HepG2 (cell line): Measurements from ENCODE around the gene KTN1. TPM values are rescaled to one million over a fixed set of nuclear protein-coding genes. Genes with fewer than 3 reads are reported as not detected.

Source experiments
- ATAC-seq: fragments of 200-7000 bp; cut with Tn5 transposase; 3 replicates; pipeline ENCODE4 v1.9.1; 2020; ENCODE audit warnings: mild to moderate bottlenecking, moderate library complexity
- BruUV-seq: library from RNA; stranded (reverse); fragments of 400-500 nt; replicated peaks from 2 replicates; lab custom pipeline; 2021; lab: Mats Ljungman, UMichigan
- CTCF ChIA-PET: fragments of 300-600 bp; formaldehyde crosslinking; extraction: SDS; loops from one replicate; lab custom pipeline; 2021; ENCODE audit warnings: low total read pairs, inconsistent platforms, low intra/inter-chr PET ratio; lab: Yijun Ruan, JAX
- POLR2A ChIA-PET: fragments of 350-600 bp; sonication (Branson Sonifier 250); formaldehyde crosslinking; loops from one replicate; lab custom pipeline; 2020; ENCODE audit warnings: antibody characterized with exemption, inconsistent platforms; lab: Yijun Ruan, JAX
- DNase-seq: peaks from one replicate; pipeline ENCODE4 v3.0.0-alpha.2; 2015; ENCODE audit warnings: low spot score
- FAIRE-seq: peaks from 3 replicates; lab custom pipeline; 2011; peaks lifted over from hg19 to GRCh38; lab: Jason Lieb, UNC
- H2AFZ ChIP-seq: one replicate; pipeline ENCODE4 v1.6.1; 2011; ENCODE audit warnings: low read length, inconsistent platforms
- H3K27ac ChIP-seq: fragments of 300-600 bp; 3 replicates; pipeline ENCODE4 v1.8.0; 2011; ENCODE audit warnings: mixed run types, mild to moderate bottlenecking, mixed read lengths, low read length, inconsistent platforms; ENCODE audit not compliant: insufficient read depth; ENCODE audit errors: extremely low read length
- H3K27me3 ChIP-seq, 2 experiments: fragments of 200-600 bp in 1 of 2; 2 replicates in 1 of 2; 3 replicates in 1 of 2; pipeline versions ENCODE4 v1.6.0 to v1.8.0; 2011; ENCODE audit warnings: low read length in 2 of 2, mild to moderate bottlenecking in 2 of 2, moderate library complexity in 2 of 2, inconsistent platforms in 1 of 2; ENCODE audit not compliant: insufficient read depth in 2 of 2, control insufficient read depth in 1 of 2
- H3K36me3 ChIP-seq, 2 experiments: fragments of 200-600 bp in 1 of 2; replicated peaks in 1 of 2; 2 replicates in 1 of 2; 3 replicates in 1 of 2; pipeline versions ENCODE4 v1.5.1 to v1.8.0; 2011; ENCODE audit warnings: low read length in 2 of 2, inconsistent platforms in 1 of 2; ENCODE audit not compliant: insufficient read depth in 2 of 2, control insufficient read depth in 1 of 2
- H3K4me1 ChIP-seq: 2 replicates; pipeline ENCODE4 v1.5.1; 2012; ENCODE audit warnings: low read length, inconsistent platforms; ENCODE audit not compliant: insufficient read depth
- H3K4me2 ChIP-seq: 2 replicates; pipeline ENCODE4 v1.6.0; 2011; ENCODE audit warnings: low read depth, low read length, inconsistent platforms
- H3K4me3 ChIP-seq, 3 experiments: fragments of 200-600 bp in 1 of 3; sonication (generic), shearing (Covaris generic) in 1 of 3; replicated peaks in 1 of 3; 2 replicates each; pipeline ENCODE4 v1.5.1; 2011 to 2016; ENCODE audit warnings: low read length in 3 of 3, inconsistent platforms in 2 of 3, low read depth in 2 of 3, mild to moderate bottlenecking in 2 of 3, control low read depth in 1 of 3, mixed read lengths in 1 of 3; ENCODE audit not compliant: insufficient read depth in 1 of 3
- H3K79me2 ChIP-seq: one replicate; pipeline ENCODE4 v1.6.1; 2011; ENCODE audit warnings: low read length, inconsistent platforms; ENCODE audit not compliant: insufficient read depth
- H3K9ac ChIP-seq: 2 replicates; pipeline ENCODE4 v1.6.0; 2011; ENCODE audit warnings: mild to moderate bottlenecking, low read depth, low read length, inconsistent platforms; ENCODE audit not compliant: insufficient read depth
- H3K9me3 ChIP-seq: 2 replicates; pipeline ENCODE4 v1.5.1; 2012; ENCODE audit warnings: mild to moderate bottlenecking, low read length
- H4K20me1 ChIP-seq: 2 replicates; pipeline ENCODE4 v1.6.0; 2011; ENCODE audit warnings: inconsistent platforms, mild to moderate bottlenecking, low read length, moderate library complexity; ENCODE audit not compliant: insufficient read depth
- EP300 ChIP-seq, 3 experiments: sonication (generic) in 1 of 3; formaldehyde crosslinking in 1 of 3; IDR thresholded peaks; 2 replicates each; pipeline versions ENCODE4 v1.5.1 to v1.6.1; 2011 to 2020; ENCODE audit warnings: low read depth in 2 of 3, low read length in 2 of 3, borderline replicate concordance in 1 of 3, improper control_type of control experiment in 1 of 3, mild to moderate bottlenecking in 1 of 3, missing genetic modification reagents in 1 of 3, moderate library complexity in 1 of 3
- HES4 ChIP-seq: sonication (generic); formaldehyde crosslinking; IDR thresholded peaks from 2 replicates; pipeline ENCODE4 v1.9.0; 2021; ENCODE audit warnings: mild to moderate bottlenecking, missing genetic modification reagents, borderline replicate concordance
- IKZF4 ChIP-seq: sonication (generic); formaldehyde crosslinking; IDR thresholded peaks from 2 replicates; pipeline ENCODE4 v1.5.1; 2020; ENCODE audit warnings: borderline replicate concordance, mild to moderate bottlenecking, low read depth, missing genetic modification reagents; ENCODE audit errors: not compliant biosample characterization
- MTF1 ChIP-seq: sonication (generic); formaldehyde crosslinking; IDR thresholded peaks from 2 replicates; pipeline ENCODE4 v1.5.0; 2020; ENCODE audit warnings: missing genetic modification reagents
- RARA ChIP-seq: IDR thresholded peaks from 2 replicates; pipeline ENCODE4 v1.6.1; 2016; ENCODE audit warnings: missing genetic modification reagents, missing compliant biosample characterization
- RBM22 ChIP-seq: fragments of 200-400 bp; formaldehyde crosslinking; optimal IDR thresholded peaks from 2 replicates; pipeline ENCODE3; 2017; ENCODE audit warnings: mild to moderate bottlenecking, low read length, moderate library complexity
- SAP130 ChIP-seq: IDR thresholded peaks from 2 replicates; pipeline ENCODE4 v1.6.1; 2016; ENCODE audit warnings: low read depth
- ZNF546 ChIP-seq: sonication (generic); formaldehyde crosslinking; conservative IDR thresholded peaks from 2 replicates; pipeline ENCODE4 v1.8.1; 2023; ENCODE audit warnings: mild to moderate bottlenecking, missing genetic modification reagents
- ZNF629 ChIP-seq: sonication (generic); formaldehyde crosslinking; conservative IDR thresholded peaks from 2 replicates; pipeline ENCODE4 v1.5.0; 2020; ENCODE audit warnings: missing genetic modification reagents
- ZNF75D ChIP-seq: sonication (generic); formaldehyde crosslinking; IDR thresholded peaks from 2 replicates; pipeline ENCODE4 v1.8.1; 2023; ENCODE audit warnings: missing genetic modification reagents, mild to moderate bottlenecking, borderline replicate concordance
- ZNF772 ChIP-seq: sonication (generic); formaldehyde crosslinking; IDR thresholded peaks from 2 replicates; pipeline ENCODE4 v1.5.0; 2020; ENCODE audit warnings: mild to moderate bottlenecking, missing genetic modification reagents
- ZNF788 ChIP-seq: sonication (generic); formaldehyde crosslinking; IDR thresholded peaks from 2 replicates; pipeline ENCODE4 v1.5.0; 2020; ENCODE audit warnings: mild to moderate bottlenecking, missing genetic modification reagents, borderline replicate concordance
- WGBS: methylation state at CpG from one replicate; pipeline ENCODE4 v1.1.6; 2017; ENCODE audit warnings: low lambda C conversion rate; 5-methylcytosine and 5-hydroxymethylcytosine counted together
- in situ Hi-C: cut with HindIII; loops from 2 replicates; pipeline ENCODE4 v1.10.0; 2017; ENCODE audit warnings: low pct_unique_long_range_greater_than_20kb; ENCODE audit not compliant: extremely low pct_ligation_motif_present
- intact Hi-C: fragments of 100-400 bp; cut with micrococcal nuclease; formaldehyde crosslinking; loops from one replicate; pipeline ENCODE4 v1.10.0; 2022; ENCODE audit not compliant: unreplicated experiment
- polyA plus RNA-seq, 8 experiments: library from polyadenylated mRNA; depleted of rRNA in 3 of 8; stranded (reverse) in 7 of 8; unstranded in 1 of 8; fragments of >200 nt; fragmentation: Illumina TruSeq in 4 of 8; extraction: Trizol in 4 of 8; gene quantifications; 2 replicates each; pipeline versions ENCODE4 v1.2.1 to v1.2.3, GENCODE V29; 2011 to 2016; ENCODE audit warnings: low read depth in 4 of 8, missing spikeins in 1 of 8, mixed read lengths in 1 of 8; ENCODE audit not compliant: insufficient read depth in 1 of 8
- total RNA-seq, 5 experiments: library from RNA; depleted of rRNA; stranded (reverse); fragments of >200 nt; fragmentation: Illumina TruSeq; extraction: Trizol; gene quantifications; 2 replicates each; pipeline ENCODE4 v1.2.3, GENCODE V29; 2016; ENCODE audit warnings: low read depth in 1 of 5
- TF ChIP-seq, protein P1 (sequence below): sonication (generic); formaldehyde crosslinking; IDR thresholded peaks from 2 replicates; pipeline ENCODE4 v1.8.1; 2023; ENCODE audit warnings: mild to moderate bottlenecking, missing genetic modification reagents, borderline replicate concordance
- TF ChIP-seq, protein P2 (sequence below): sonication (generic); formaldehyde crosslinking; IDR thresholded peaks from 2 replicates; pipeline ENCODE4 v1.8.0; 2022; ENCODE audit warnings: mild to moderate bottlenecking, missing genetic modification reagents
- TF ChIP-seq, protein P3 (sequence below): IDR thresholded peaks from 2 replicates; pipeline ENCODE4 v1.6.1; 2016; ENCODE audit warnings: low read depth, borderline replicate concordance
- TF ChIP-seq, protein P4 (sequence below): IDR thresholded peaks from 2 replicates; pipeline ENCODE4 v1.6.1; 2018; ENCODE audit warnings: missing genetic modification reagents
- TF ChIP-seq, protein P5 (sequence below): IDR thresholded peaks from 2 replicates; pipeline ENCODE4 v1.6.1; 2012; ENCODE audit warnings: low read depth, low read length, improper control_type of control experiment
- TF ChIP-seq, protein P6 (sequence below): sonication (generic); formaldehyde crosslinking; IDR thresholded peaks from 2 replicates; pipeline ENCODE4 v1.4.0; 2020; ENCODE audit warnings: mild to moderate bottlenecking, missing genetic modification reagents

Gene KTN1
- total and polyA plus RNA-seq, 2 of the 13 experiments (the other 11 are each of a cell fraction or from before 2014, with no cell fraction given), result 60.6 to 169 TPM

DNA sequence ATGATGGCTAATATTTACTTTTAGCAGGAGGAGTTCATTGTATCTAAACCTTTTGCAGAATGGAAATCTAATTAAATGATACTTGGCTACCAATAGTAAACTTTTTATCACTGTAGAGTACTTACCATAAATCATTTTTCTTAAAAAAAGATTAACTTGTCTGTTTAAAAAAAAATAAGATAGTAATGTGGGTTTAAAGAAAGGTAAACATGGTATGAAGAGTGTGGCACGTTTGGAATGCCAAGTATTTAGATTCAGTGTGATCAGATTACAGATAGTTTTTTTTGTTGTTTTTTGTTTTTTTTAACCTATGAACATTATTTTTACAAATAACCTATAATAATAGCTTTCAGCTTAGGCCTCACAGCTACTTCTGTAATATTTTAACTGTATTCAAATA lies 25.8 kb downstream of the KTN1 start:
- Histone ChIP-seq H3K4me1 (peaks cover 84% of the 10 kb centered on the region), H3K79me2 (peaks cover 99% of the 10 kb centered on the region), H3K27ac (peak overlapping the region; percentile 32), H3K4me2 (peak overlapping the region; percentile 29; the same call in 1 of the 2 replicates), H3K9ac (no peak overlapping the region), H2AFZ (no peak overlapping the region), H3K36me3 (no peaks in the 10 kb centered on the region; a peak in 1 of 5 replicates), H3K4me3 (no peak overlapping the region; a peak in 1 of 6 replicates), H3K9me3 (no peaks in the 10 kb centered on the region), H3K27me3 (no peaks in the 10 kb centered on the region), H4K20me1 (peaks cover 4% of the 10 kb centered on the region)
- DNase-seq, result peak; percentile 62
- peak; percentile 73 for ATAC-seq
- BruUV-seq, result no TSS peak
- FAIRE-seq, result no peak
- CTCF ChIA-PET, result no interaction called here
- WGBS, result 2% methylated on average over 1 of the region's 1 CpG
- intact Hi-C loops, result no loop called here
- in situ Hi-C loops, result no loop called here
- POLR2A ChIA-PET, result interaction anchor here (1.1 kb wide), 1 partner anchor 26 kb away, joined by 4 read pairs; no protein-coding TSS in a partner anchor
- TF ChIP-seq, protein P1, sequence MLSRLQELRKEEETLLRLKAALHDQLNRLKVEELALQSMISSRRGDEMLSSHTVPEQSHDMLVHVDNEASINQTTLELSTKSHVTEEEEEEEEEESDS (CRISPR knock-in tag), result no peak
- TF ChIP-seq, protein P2, sequence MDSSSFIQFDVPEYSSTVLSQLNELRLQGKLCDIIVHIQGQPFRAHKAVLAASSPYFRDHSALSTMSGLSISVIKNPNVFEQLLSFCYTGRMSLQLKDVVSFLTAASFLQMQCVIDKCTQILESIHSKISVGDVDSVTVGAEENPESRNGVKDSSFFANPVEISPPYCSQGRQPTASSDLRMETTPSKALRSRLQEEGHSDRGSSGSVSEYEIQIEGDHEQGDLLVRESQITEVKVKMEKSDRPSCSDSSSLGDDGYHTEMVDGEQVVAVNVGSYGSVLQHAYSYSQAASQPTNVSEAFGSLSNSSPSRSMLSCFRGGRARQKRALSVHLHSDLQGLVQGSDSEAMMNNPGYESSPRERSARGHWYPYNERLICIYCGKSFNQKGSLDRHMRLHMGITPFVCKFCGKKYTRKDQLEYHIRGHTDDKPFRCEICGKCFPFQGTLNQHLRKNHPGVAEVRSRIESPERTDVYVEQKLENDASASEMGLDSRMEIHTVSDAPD, result no peak
- TF ChIP-seq EP300 (IDR thresholded peaks at IDR 0.05; ENCODE audit: low read depth in 2 of 2, low read length in 2 of 2), result peak in 1 of 2 experiments; percentile 56; a peak in 2 of 4 replicates
- no peak for TF ChIP-seq EP300 (CRISPR knock-in tag; IDR thresholded peaks at IDR 0.05; ENCODE audit: borderline replicate concordance)
- no peak for TF ChIP-seq RBM22
- no peak for TF ChIP-seq ZNF75D (CRISPR knock-in tag)
- peak; percentile 9; the same call in 1 of the 2 replicates for TF ChIP-seq RARA (CRISPR knock-in tag)
- TF ChIP-seq MTF1, result no peak
- TF ChIP-seq ZNF788 (CRISPR knock-in tag), result no peak
- no peak for TF ChIP-seq HES4 (CRISPR knock-in tag)
- TF ChIP-seq ZNF546 (CRISPR knock-in tag), result no peak
- no peak for TF ChIP-seq ZNF772 (CRISPR knock-in tag)
- TF ChIP-seq, protein P3, sequence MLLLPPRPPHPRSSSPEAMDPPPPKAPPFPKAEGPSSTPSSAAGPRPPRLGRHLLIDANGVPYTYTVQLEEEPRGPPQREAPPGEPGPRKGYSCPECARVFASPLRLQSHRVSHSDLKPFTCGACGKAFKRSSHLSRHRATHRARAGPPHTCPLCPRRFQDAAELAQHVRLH (CRISPR knock-in tag), result no peak
- TF ChIP-seq, protein P4, sequence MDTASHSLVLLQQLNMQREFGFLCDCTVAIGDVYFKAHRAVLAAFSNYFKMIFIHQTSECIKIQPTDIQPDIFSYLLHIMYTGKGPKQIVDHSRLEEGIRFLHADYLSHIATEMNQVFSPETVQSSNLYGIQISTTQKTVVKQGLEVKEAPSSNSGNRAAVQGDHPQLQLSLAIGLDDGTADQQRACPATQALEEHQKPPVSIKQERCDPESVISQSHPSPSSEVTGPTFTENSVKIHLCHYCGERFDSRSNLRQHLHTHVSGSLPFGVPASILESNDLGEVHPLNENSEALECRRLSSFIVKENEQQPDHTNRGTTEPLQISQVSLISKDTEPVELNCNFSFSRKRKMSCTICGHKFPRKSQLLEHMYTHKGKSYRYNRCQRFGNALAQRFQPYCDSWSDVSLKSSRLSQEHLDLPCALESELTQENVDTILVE (CRISPR knock-in tag), result no peak
- TF ChIP-seq IKZF4 (CRISPR knock-in tag), result no peak
- TF ChIP-seq ZNF629 (CRISPR knock-in tag), result no peak
- peak; percentile 38 for TF ChIP-seq SAP130 (CRISPR knock-in tag)
- TF ChIP-seq, protein P5, sequence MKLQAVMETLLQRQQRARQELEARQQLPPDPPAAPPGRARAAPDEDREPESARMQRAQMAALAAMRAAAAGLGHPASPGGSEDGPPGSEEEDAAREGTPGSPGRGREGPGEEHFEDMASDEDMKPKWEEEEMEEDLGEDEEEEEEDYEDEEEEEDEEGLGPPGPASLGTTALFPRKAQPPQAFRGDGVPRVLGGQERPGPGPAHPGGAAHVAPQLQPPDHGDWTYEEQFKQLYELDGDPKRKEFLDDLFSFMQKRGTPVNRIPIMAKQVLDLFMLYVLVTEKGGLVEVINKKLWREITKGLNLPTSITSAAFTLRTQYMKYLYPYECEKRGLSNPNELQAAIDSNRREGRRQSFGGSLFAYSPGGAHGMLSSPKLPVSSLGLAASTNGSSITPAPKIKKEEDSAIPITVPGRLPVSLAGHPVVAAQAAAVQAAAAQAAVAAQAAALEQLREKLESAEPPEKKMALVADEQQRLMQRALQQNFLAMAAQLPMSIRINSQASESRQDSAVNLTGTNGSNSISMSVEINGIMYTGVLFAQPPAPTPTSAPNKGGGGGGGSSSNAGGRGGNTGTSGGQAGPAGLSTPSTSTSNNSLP, result peak; percentile 95
- TF ChIP-seq, protein P6, sequence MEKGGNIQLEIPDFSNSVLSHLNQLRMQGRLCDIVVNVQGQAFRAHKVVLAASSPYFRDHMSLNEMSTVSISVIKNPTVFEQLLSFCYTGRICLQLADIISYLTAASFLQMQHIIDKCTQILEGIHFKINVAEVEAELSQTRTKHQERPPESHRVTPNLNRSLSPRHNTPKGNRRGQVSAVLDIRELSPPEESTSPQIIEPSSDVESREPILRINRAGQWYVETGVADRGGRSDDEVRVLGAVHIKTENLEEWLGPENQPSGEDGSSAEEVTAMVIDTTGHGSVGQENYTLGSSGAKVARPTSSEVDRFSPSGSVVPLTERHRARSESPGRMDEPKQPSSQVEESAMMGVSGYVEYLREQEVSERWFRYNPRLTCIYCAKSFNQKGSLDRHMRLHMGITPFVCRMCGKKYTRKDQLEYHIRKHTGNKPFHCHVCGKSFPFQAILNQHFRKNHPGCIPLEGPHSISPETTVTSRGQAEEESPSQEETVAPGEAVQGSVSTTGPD, result no peak
